Effector memory CD4-positive, alpha-beta T cell (primary cell): Measurements from ENCODE around the gene YARS1.

Experiments
- DNase-seq, 3 donors: peaks; one replicate each; pipeline ENCODE4 v3.0.0-alpha.2; 2020
- H3K27ac ChIP-seq: 2 replicates; pipeline ENCODE4 v1.7.0; 2013; ENCODE audit warnings: mild to moderate bottlenecking, low read length, moderate library complexity; ENCODE audit not compliant: insufficient read depth, poor library complexity, severe bottlenecking
- H3K27me3 ChIP-seq: replicated peaks from 2 replicates; pipeline ENCODE4 v1.7.0; 2013; ENCODE audit warnings: mild to moderate bottlenecking, low read length; ENCODE audit not compliant: insufficient read depth, control insufficient read depth, poor library complexity, severe bottlenecking
- H3K36me3 ChIP-seq: 2 replicates; pipeline ENCODE4 v1.7.0; 2013; ENCODE audit warnings: mild to moderate bottlenecking, low read length, moderate library complexity; ENCODE audit not compliant: control insufficient read depth, insufficient read depth
- H3K4me1 ChIP-seq: 2 replicates; pipeline ENCODE4 v1.7.0; 2013; ENCODE audit warnings: low read length, mild to moderate bottlenecking; ENCODE audit not compliant: control insufficient read depth, insufficient read depth, poor library complexity, severe bottlenecking
- H3K4me3 ChIP-seq: 2 replicates; pipeline ENCODE4 v1.7.0; 2013; ENCODE audit warnings: low read length, low read depth, mild to moderate bottlenecking; ENCODE audit not compliant: insufficient read depth, poor library complexity, severe bottlenecking
- H3K9me3 ChIP-seq: 2 replicates; pipeline ENCODE4 v1.7.0; 2013; ENCODE audit warnings: mild to moderate bottlenecking, low read length, moderate library complexity; ENCODE audit not compliant: control insufficient read depth

YARS1 gene

GRCh38 chr1:32780628-32781234, 36.4 kb downstream of the YARS1 start:
- no peak overlapping the region for H3K4me3 ChIP-seq
- H3K4me1 ChIP-seq = no peaks in the 10 kb centered on the region
- no peaks in the 10 kb centered on the region for H3K27me3 ChIP-seq
- no peak overlapping the region for H3K27ac ChIP-seq
- no peak for DNase-seq
- H3K36me3 ChIP-seq = peaks cover 56% of the 10 kb centered on the region
- H3K9me3 ChIP-seq = no peaks in the 10 kb centered on the region

GRCh38 chr1:32780005-32780404, 37.2 kb downstream of the YARS1 start:
- H3K9me3 ChIP-seq = no peaks in the 10 kb centered on the region
- no peaks in the 10 kb centered on the region for H3K4me1 ChIP-seq
- no peak for DNase-seq
- H3K27ac ChIP-seq = no peak overlapping the region
- H3K36me3 ChIP-seq = peaks cover 61% of the 10 kb centered on the region
- no peaks in the 10 kb centered on the region for H3K27me3 ChIP-seq
- no peak overlapping the region for H3K4me3 ChIP-seq

- Histone ChIP-seq H3K4me3 (no peak overlapping the region), H3K27ac (no peak overlapping the region), H3K36me3 (peaks cover 59% of the 10 kb centered on the region), H3K9me3 (no peaks in the 10 kb centered on the region), H3K4me1 (no peaks in the 10 kb centered on the region), H3K27me3 (no peaks in the 10 kb centered on the region)
- no peak for DNase-seq
These were observed 37.9 kb downstream of the YARS1 start for GRCh38 chr1:32779242-32779641.

GRCh38 chr1:32775640-32776337, 41.4 kb downstream of the YARS1 start:
- Histone ChIP-seq H3K27ac (no peak overlapping the region), H3K4me1 (no peaks in the 10 kb centered on the region), H3K27me3 (no peaks in the 10 kb centered on the region), H3K36me3 (peaks cover 35% of the 10 kb centered on the region), H3K4me3 (no peak overlapping the region), H3K9me3 (no peaks in the 10 kb centered on the region)
- no peak for DNase-seq

GRCh38 chr1:32774950-32775634, 42.1 kb downstream of the YARS1 start:
- Histone ChIP-seq H3K36me3 (peaks cover 28% of the 10 kb centered on the region), H3K4me3 (no peak overlapping the region), H3K9me3 (no peaks in the 10 kb centered on the region), H3K27me3 (no peaks in the 10 kb centered on the region), H3K4me1 (no peaks in the 10 kb centered on the region), H3K27ac (no peak overlapping the region)
- no peak for DNase-seq

- Histone ChIP-seq H3K27me3 (no peaks in the 10 kb centered on the region), H3K36me3 (peaks cover 22% of the 10 kb centered on the region), H3K27ac (no peak overlapping the region), H3K4me1 (no peaks in the 10 kb centered on the region), H3K4me3 (no peak overlapping the region), H3K9me3 (no peaks in the 10 kb centered on the region)
- no peak for DNase-seq
These were observed 42.7 kb downstream of the YARS1 start for GRCh38 chr1:32774464-32774808.

- Histone ChIP-seq H3K4me1 (no peaks in the 10 kb centered on the region), H3K27me3 (no peaks in the 10 kb centered on the region), H3K36me3 (peaks cover 16% of the 10 kb centered on the region), H3K27ac (no peak overlapping the region), H3K4me3 (no peak overlapping the region), H3K9me3 (no peaks in the 10 kb centered on the region)
- DNase-seq = no peak
These were observed 43.2 kb downstream of the YARS1 start for GRCh38 chr1:32773764-32774463.

- Histone ChIP-seq H3K9me3 (no peaks in the 10 kb centered on the region), H3K27ac (no peak overlapping the region), H3K36me3 (peaks cover 15% of the 10 kb centered on the region), H3K4me3 (no peak overlapping the region), H3K4me1 (no peaks in the 10 kb centered on the region), H3K27me3 (no peaks in the 10 kb centered on the region)
- DNase-seq = peak; percentile 43 to 51 (median 47)
These were observed 44.0 kb downstream of the YARS1 start for GRCh38 chr1:32773018-32773763.

GRCh38 chr1:32772281-32773017, 44.7 kb downstream of the YARS1 start:
- Histone ChIP-seq H3K36me3 (peaks cover 11% of the 10 kb centered on the region), H3K9me3 (no peaks in the 10 kb centered on the region), H3K4me1 (no peaks in the 10 kb centered on the region), H3K27me3 (no peaks in the 10 kb centered on the region), H3K27ac (no peak overlapping the region), H3K4me3 (no peak overlapping the region)
- no peak for DNase-seq
